Body of pancreas (tissue), 4 donors: Measurements from ENCODE around the gene IPO5.

ENCODE experiments used
- CTCF ChIP-seq, 7 experiments: fragments of 450-650 bp in 4 of 7; fragments of 200-600 bp in 3 of 7; sonication (generic) in 3 of 7; IDR thresholded peaks; one replicate each; pipeline ENCODE4 v1.5.1; 2016 to 2019; ENCODE audit warnings: antibody characterized with exemption in 7 of 7
- POLR2A ChIP-seq, 3 donors: fragments of 450-650 bp; IDR thresholded peaks; one replicate each; pipeline ENCODE4 v1.6.1; 2016; ENCODE audit warnings: antibody characterized with exemption in 3 of 3, mild to moderate bottlenecking in 2 of 3

- no peak for TF ChIP-seq CTCF (IDR thresholded peaks at IDR 0.05)
- no peak for TF ChIP-seq POLR2A (IDR thresholded peaks at IDR 0.05)
Measured at GRCh38 chr13:97971519-97971918, 18.0 kb downstream of the IPO5 start.
